Measurements from ENCODE around the gene PDE11A. TPM values are rescaled to one million over a fixed set of nuclear protein-coding genes. Genes with fewer than 3 reads are reported as not detected.

PDE11A gene
- total RNA-seq, 2 donors from 2014 or later, result 0.28 to 3.5 TPM

- H3K4me1 ChIP-seq (ENCODE audit: control insufficient read depth in 1 of 2, low read depth in 2 of 2), result no peaks in the 10 kb centered on the region
- ATAC-seq (ENCODE audit: insufficient number of reproducible peaks, low FRiP score, low read depth) (no peak), DNase-seq (ENCODE audit: low spot score) (no peak)
- TF ChIP-seq CTCF (IDR thresholded peaks at IDR 0.05), result no peak
- H3K9me3 ChIP-seq, result no peaks in the 10 kb centered on the region
- H3K27ac ChIP-seq, result no peak overlapping the region
- H3K27me3 ChIP-seq (replicated peaks; ENCODE audit: insufficient read depth), result no peaks in the 10 kb centered on the region
- H3K36me3 ChIP-seq, result no peaks in the 10 kb centered on the region
- no peak overlapping the region for H3K4me3 ChIP-seq
Observed at GRCh38 chr2:177818412-177818811, 254.2 kb downstream of the PDE11A start.

GRCh38 chr2:177817300-177817699 lies 255.3 kb downstream of the PDE11A start:
- Histone ChIP-seq H3K36me3 (no peaks in the 10 kb centered on the region), H3K27me3 (replicated peaks; ENCODE audit: insufficient read depth) (no peaks in the 10 kb centered on the region), H3K27ac (no peak overlapping the region), H3K4me3 (no peak overlapping the region), H3K4me1 (ENCODE audit: control insufficient read depth in 1 of 2, low read depth in 2 of 2) (no peaks in the 10 kb centered on the region), H3K9me3 (no peaks in the 10 kb centered on the region)
- DNase-seq (ENCODE audit: low spot score) (no peak), ATAC-seq (ENCODE audit: insufficient number of reproducible peaks, low FRiP score, low read depth) (no peak)
- no peak for TF ChIP-seq CTCF (IDR thresholded peaks at IDR 0.05)

GRCh38 chr2:177816766-177817165 lies 255.8 kb downstream of the PDE11A start:
- Histone ChIP-seq H3K4me3 (no peak overlapping the region), H3K4me1 (ENCODE audit: control insufficient read depth in 1 of 2, low read depth in 2 of 2) (no peaks in the 10 kb centered on the region), H3K27ac (no peak overlapping the region), H3K27me3 (replicated peaks; ENCODE audit: insufficient read depth) (no peaks in the 10 kb centered on the region), H3K36me3 (no peaks in the 10 kb centered on the region), H3K9me3 (no peaks in the 10 kb centered on the region)
- no peak for ATAC-seq (ENCODE audit: insufficient number of reproducible peaks, low FRiP score, low read depth)
- no peak for DNase-seq (ENCODE audit: low spot score)
- no peak for TF ChIP-seq CTCF (IDR thresholded peaks at IDR 0.05)

- Histone ChIP-seq H3K27ac (no peak overlapping the region), H3K36me3 (no peaks in the 10 kb centered on the region), H3K27me3 (replicated peaks; ENCODE audit: insufficient read depth) (no peaks in the 10 kb centered on the region), H3K4me1 (ENCODE audit: control insufficient read depth in 1 of 2, low read depth in 2 of 2) (no peaks in the 10 kb centered on the region), H3K9me3 (no peaks in the 10 kb centered on the region), H3K4me3 (no peak overlapping the region)
- DNase-seq (ENCODE audit: low spot score) (no peak), ATAC-seq (ENCODE audit: insufficient number of reproducible peaks, low FRiP score, low read depth) (no peak)
- TF ChIP-seq CTCF (IDR thresholded peaks at IDR 0.05), result no peak
Observed at GRCh38 chr2:177812713-177813396, 259.7 kb downstream of the PDE11A start.

- no peak for TF ChIP-seq CTCF (IDR thresholded peaks at IDR 0.05)
- H3K27ac ChIP-seq, result no peak overlapping the region
- ATAC-seq (ENCODE audit: insufficient number of reproducible peaks, low FRiP score, low read depth), result no peak
Observed at GRCh38 chr2:177810906-177811305, 261.7 kb downstream of the PDE11A start.

More at GRCh38 chr2:177810906-177811305, 261.7 kb downstream of the PDE11A start:
- Histone ChIP-seq H3K9me3 (no peaks in the 10 kb centered on the region), H3K27me3 (replicated peaks; ENCODE audit: insufficient read depth) (no peaks in the 10 kb centered on the region), H3K4me1 (ENCODE audit: control insufficient read depth in 1 of 2, low read depth in 2 of 2) (no peaks in the 10 kb centered on the region), H3K4me3 (no peak overlapping the region), H3K36me3 (no peaks in the 10 kb centered on the region)
- DNase-seq (ENCODE audit: low spot score), result no peak

Data from thoracic aorta (tissue), 2 donors.